ENCODE results near the gene IPPK. TPM values are rescaled to one million over a fixed set of nuclear protein-coding genes. Genes with fewer than 3 reads are reported as not detected.

Gene IPPK
- total RNA-seq, 4 donors from 2014 or later = 7.2 to 14.1 (median 8.9) TPM

- H3K27ac ChIP-seq = no peak overlapping the region
- H3K9me3 ChIP-seq = no peaks in the 10 kb centered on the region
- ATAC-seq = no peak
- no peaks in the 10 kb centered on the region for H3K4me1 ChIP-seq
- H3K4me3 ChIP-seq = no peak overlapping the region
- TF ChIP-seq POLR2A (IDR thresholded peaks at IDR 0.05) (no peak), POLR2AphosphoS5 (IDR thresholded peaks at IDR 0.05) (no peak), EP300 (IDR thresholded peaks at IDR 0.05) (no peak), CTCF (IDR thresholded peaks at IDR 0.05) (no peak)
- H3K27me3 ChIP-seq = no peaks in the 10 kb centered on the region
- H3K36me3 ChIP-seq = peaks cover 0 to 52% of the 10 kb centered on the region in 2 donors
Measured at GRCh38 chr9:92709240-92709639, 39.3 kb upstream of the IPPK start.

- no peaks in the 10 kb centered on the region for H3K27me3 ChIP-seq
- no peak overlapping the region for H3K27ac ChIP-seq
- no peaks in the 10 kb centered on the region for H3K4me1 ChIP-seq
- H3K36me3 ChIP-seq = peaks cover 0 to 35% of the 10 kb centered on the region in 2 donors
- no peak for ATAC-seq
- no peak overlapping the region for H3K4me3 ChIP-seq
- no peaks in the 10 kb centered on the region for H3K9me3 ChIP-seq
- TF ChIP-seq EP300 (IDR thresholded peaks at IDR 0.05) = no peak
- no peak for TF ChIP-seq POLR2A (IDR thresholded peaks at IDR 0.05)
- no peak for TF ChIP-seq POLR2AphosphoS5 (IDR thresholded peaks at IDR 0.05)
- TF ChIP-seq CTCF (IDR thresholded peaks at IDR 0.05) = no peak
Measured at GRCh38 chr9:92707530-92707929, 37.6 kb upstream of the IPPK start.

- 30 to 38% methylated on average over 2 of the region's 3 CpGs for WGBS, 2 donors (ENCODE audit: low coverage in 1 of 2)
- Histone ChIP-seq H3K9me3 (no peaks in the 10 kb centered on the region), H3K27me3 (no peaks in the 10 kb centered on the region), H3K4me1 (no peaks in the 10 kb centered on the region), H3K4me3 (no peak overlapping the region), H3K36me3 (peaks cover 0 to 25% of the 10 kb centered on the region in 2 donors), H3K27ac (no peak overlapping the region)
- TF ChIP-seq CTCF (IDR thresholded peaks at IDR 0.05) (peak in 2 of 4 experiments; percentile 28 to 44), EP300 (IDR thresholded peaks at IDR 0.05) (no peak)
- ATAC-seq = no peak
Measured at GRCh38 chr9:92706218-92706940, 36.4 kb upstream of the IPPK start.

GRCh38 chr9:92704528-92704927 is 34.6 kb upstream of the IPPK start:
- WGBS, 2 donors (ENCODE audit: low coverage in 1 of 2) = 50 to 73% methylated on average over 2 of the region's 2 CpGs
- Histone ChIP-seq H3K36me3 (peaks cover 0 to 7% of the 10 kb centered on the region in 2 donors), H3K27me3 (no peaks in the 10 kb centered on the region), H3K4me3 (no peak overlapping the region), H3K27ac (no peak overlapping the region), H3K9me3 (no peaks in the 10 kb centered on the region), H3K4me1 (no peaks in the 10 kb centered on the region)
- TF ChIP-seq POLR2AphosphoS5 (IDR thresholded peaks at IDR 0.05) (no peak), CTCF (IDR thresholded peaks at IDR 0.05) (no peak)
- ATAC-seq = no peak

GRCh38 chr9:92696619-92697018 is 26.7 kb upstream of the IPPK start:
- Histone ChIP-seq H3K4me3 (no peak overlapping the region), H3K27ac (no peak overlapping the region), H3K27me3 (no peaks in the 10 kb centered on the region), H3K9me3 (peaks cover 0 to 17% (median 0%) of the 10 kb centered on the region in 3 donors), H3K4me1 (no peaks in the 10 kb centered on the region), H3K36me3 (no peaks in the 10 kb centered on the region)
- TF ChIP-seq CTCF (IDR thresholded peaks at IDR 0.05) (no peak), POLR2AphosphoS5 (IDR thresholded peaks at IDR 0.05) (no peak), EP300 (IDR thresholded peaks at IDR 0.05) (no peak), POLR2A (IDR thresholded peaks at IDR 0.05) (no peak)
- ATAC-seq = no peak
- 67% methylated on average over 1 of the region's 1 CpG; no CpG with 5 or more reads in 1 of the 2 donors for WGBS, 2 donors (ENCODE audit: low coverage in 1 of 2)

All from gastroesophageal sphincter (tissue), 4 donors.